GM21786 (cell line): ENCODE measurements around the gene GULP1.
"Not testable (repeated sequence)": the region's sequence is repeated elsewhere in the genome, so short reads cannot be mapped to it uniquely, and the experiment has no call there.

Source experiments
- ATAC-seq: cut with Tn5 transposase; IDR thresholded peaks from one replicate; pipeline ENCODE4 v1.9.1; 2021; ENCODE audit not compliant: unreplicated experiment

GULP1 gene, protein sequence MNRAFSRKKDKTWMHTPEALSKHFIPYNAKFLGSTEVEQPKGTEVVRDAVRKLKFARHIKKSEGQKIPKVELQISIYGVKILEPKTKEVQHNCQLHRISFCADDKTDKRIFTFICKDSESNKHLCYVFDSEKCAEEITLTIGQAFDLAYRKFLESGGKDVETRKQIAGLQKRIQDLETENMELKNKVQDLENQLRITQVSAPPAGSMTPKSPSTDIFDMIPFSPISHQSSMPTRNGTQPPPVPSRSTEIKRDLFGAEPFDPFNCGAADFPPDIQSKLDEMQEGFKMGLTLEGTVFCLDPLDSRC

GRCh38 chr2:188291617-188292347 lies at the start of gene GULP1:
Gene GULP1, plus strand, starts transcription at chr2:188291874. Its CDS starts 185,829 bp downstream, at chr2:188477703.
- ATAC-seq = no peak

GRCh38 chr2:188243381-188243780 lies 48.3 kb upstream of the GULP1 start:
- no peak for ATAC-seq

GRCh38 chr2:188244383-188244782 lies 47.3 kb upstream of the GULP1 start:
- no peak for ATAC-seq

DNA sequence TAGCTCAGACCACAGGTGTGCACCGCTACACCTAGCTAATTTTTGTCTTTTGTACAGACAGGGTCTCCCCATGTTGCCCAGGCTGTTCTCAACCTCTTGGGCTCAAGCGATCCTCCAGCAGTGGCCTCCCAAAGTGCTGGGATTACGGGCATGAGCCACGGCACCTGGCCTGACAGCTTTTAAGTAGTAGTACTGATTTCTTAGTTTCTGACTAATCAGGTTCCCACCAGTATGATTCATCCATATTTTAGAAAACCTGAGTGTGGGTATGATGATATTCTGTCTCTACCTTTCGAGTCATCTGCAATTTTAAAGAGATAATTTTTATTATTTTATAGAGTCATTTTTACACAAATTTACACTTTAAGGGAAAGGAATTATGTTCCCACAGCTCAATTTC lies 46.4 kb upstream of the GULP1 start:
- ATAC-seq = no peak

DNA sequence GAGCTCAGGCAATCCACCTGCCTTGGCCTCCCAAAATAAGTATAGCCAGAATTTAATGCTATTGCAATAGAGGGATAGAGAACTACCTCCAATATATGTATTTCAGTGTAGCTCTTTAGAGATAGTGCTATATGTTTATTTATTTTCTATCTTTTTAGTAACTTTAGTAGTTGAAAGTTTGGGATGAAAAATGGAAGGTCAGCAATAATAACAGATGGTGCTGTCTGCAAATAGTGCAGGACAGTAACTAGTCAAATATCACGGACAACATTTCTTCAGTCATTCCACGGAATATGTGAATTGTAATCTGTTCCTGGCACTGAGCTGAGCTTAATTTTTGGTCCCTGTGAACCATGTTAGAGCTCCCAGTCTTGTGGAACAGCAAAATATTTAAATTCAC lies 43.2 kb upstream of the GULP1 start:
- ATAC-seq = no peak

DNA sequence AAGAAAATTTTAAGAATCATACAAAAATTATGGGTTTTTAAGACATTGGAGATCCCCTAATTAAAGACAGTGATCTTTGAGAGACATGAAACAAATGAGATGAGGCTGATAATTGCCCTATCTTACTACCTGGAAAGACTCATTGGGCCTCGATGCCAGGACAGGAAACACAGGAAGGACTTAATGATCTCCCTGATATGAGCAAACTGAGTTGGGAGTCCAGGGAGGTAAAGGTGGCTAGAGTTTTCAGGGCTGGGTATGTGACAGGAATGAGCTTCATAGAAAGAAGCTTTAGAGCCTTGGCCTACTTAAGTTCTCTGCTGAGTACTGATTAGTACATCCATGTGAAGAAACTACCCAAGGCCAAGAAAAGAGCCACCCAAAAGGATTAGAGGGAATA lies 40.6 kb upstream of the GULP1 start:
- no peak for ATAC-seq

GRCh38 chr2:188256420-188256819 lies 35.3 kb upstream of the GULP1 start:
- no peak for ATAC-seq

DNA sequence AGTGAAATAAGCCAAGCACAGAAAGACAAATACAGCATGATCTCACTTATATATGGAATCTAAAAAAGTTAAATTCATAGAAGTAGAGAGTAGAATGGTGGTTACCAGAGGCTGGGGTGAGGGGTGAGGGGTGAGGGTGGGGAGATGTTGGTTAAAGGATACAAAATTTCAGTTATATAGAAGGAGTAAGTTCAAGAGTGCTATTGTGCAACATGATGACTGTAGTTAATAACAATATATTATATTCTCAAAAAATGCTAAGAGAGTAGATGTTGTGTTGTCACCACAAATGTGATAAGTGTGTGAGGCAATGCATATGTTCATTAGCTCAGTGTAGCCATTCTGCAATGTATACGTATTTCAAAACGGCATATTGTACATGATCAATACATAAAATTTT lies 26.4 kb upstream of the GULP1 start:
- no peak for ATAC-seq

DNA sequence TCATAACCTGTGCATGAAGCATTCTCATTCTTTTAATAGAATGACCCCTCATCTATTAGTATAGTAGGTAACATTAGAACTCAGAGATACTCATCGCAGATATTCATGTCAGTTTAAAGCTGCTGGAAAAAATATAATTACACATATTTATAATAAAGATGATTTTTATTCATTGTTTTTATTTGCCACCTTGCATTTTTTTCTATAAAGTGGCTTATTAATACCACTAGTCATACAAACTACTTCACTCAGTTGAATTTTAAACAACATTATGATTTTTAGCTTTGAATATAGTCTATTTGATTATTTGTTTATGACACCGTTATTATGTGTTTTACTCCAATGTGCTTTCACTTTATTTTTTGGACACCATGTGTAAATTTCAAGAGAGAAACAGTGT lies 23.9 kb upstream of the GULP1 start:
- no peak for ATAC-seq

DNA sequence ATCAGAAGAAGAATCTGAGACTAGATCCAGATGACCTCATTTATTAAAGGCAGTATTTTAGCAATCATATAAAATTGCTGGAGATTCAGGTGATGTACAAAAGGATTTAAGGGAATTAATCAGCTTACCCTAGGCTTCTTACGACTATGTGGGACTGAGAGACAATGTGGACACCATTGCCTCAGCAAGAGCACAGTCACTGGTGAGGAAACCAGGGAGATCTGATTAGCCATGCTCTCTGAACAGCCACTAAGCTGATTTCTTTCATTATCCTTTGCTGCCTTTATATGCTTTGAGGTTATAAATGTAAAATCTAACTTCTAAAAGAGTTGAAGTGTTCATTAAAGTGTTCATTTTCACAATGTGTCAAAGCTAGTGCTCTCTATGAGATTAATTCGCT lies 22.7 kb upstream of the GULP1 start:
- no peak for ATAC-seq

GRCh38 chr2:188272121-188272520 lies 19.6 kb upstream of the GULP1 start:
- ATAC-seq = no peak

GRCh38 chr2:188274274-188274673 lies 17.4 kb upstream of the GULP1 start:
- no peak for ATAC-seq

DNA sequence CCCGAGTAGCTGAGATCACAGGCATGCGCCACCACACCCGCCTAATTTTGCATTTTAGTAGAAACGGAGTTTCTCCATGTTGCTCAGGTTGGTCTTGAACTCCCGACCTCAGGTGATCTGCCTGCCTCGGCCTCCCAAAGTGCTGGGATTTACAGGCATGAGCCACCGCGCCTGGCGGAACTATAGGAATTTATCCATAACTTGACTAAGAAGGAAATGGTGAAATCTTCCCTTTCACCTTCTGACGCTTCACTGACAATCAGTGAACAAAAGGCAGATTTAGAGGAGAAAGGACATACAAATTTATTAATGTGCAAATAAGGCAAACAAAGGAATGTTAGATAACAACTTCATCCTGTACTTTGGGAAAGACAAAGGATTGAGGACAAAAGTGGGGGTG lies 15.4 kb upstream of the GULP1 start:
- no peak for ATAC-seq

GRCh38 chr2:188277786-188278185 lies 13.9 kb upstream of the GULP1 start:
- ATAC-seq = no peak

DNA sequence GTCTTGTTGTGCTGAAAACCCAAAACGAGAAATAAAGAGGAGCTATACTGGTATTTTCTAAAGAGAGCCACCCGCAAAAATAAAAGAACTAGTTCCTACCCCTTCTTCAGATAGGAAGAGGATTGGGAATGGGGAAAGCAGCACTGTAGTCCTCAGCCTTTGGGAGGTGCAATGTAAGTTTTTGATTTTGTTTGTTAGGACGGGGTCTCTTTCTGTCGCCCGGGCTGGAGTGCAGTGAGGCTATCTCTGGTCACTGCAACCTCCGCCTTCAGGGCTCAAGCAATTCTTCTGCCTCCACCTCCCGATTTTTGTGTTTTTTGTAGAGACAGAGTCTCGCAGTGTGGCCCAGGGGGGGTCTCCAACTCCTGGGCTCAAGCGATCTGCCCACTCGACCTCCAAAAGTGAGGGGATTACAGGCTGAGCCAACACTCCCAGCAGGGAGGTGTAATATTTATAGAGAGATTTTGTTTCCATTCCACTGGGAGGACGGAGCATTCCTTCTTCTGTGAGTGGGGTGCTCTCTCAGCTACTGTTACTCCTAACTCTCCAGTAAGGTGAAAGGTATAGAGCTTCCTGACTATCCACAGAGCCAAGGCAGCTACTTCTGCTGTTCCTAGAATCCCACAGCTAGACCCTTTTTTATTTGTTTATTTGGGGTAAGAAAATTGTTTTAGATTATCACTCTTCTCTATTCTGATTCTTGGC lies 13.1 kb upstream of the GULP1 start:
- no peak for ATAC-seq

GRCh38 chr2:188279093-188279445 lies 12.6 kb upstream of the GULP1 start:
- ATAC-seq = no peak

GRCh38 chr2:188280811-188281222 lies 10.9 kb upstream of the GULP1 start:
- ATAC-seq = no peak

DNA sequence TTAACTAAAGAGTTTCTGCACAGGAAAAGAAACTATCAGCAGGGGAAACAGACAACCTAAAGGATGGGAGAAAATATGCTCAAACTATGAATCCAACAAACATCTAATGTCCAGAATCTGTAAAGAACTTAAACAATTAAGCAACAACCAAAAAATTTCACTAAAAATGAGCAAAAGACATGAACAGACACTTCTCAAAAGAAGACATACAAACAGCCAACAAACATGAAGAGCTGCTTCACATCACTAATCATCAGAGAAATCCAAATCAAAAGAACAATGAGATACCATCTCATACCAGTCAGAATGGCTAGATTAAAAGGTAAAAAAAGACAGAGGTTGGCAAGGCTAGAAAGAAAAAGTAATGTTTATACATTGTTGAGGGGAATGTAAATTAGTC lies 8.8 kb upstream of the GULP1 start:
- ATAC-seq = no peak

GRCh38 chr2:188284251-188284650 lies 7.4 kb upstream of the GULP1 start:
- not testable (repeated sequence) for ATAC-seq

GRCh38 chr2:188285049-188285448 lies 6.6 kb upstream of the GULP1 start:
- ATAC-seq = no peak

- ATAC-seq = no peak
Observed at GRCh38 chr2:188285774-188286173, 5.9 kb upstream of the GULP1 start.

DNA sequence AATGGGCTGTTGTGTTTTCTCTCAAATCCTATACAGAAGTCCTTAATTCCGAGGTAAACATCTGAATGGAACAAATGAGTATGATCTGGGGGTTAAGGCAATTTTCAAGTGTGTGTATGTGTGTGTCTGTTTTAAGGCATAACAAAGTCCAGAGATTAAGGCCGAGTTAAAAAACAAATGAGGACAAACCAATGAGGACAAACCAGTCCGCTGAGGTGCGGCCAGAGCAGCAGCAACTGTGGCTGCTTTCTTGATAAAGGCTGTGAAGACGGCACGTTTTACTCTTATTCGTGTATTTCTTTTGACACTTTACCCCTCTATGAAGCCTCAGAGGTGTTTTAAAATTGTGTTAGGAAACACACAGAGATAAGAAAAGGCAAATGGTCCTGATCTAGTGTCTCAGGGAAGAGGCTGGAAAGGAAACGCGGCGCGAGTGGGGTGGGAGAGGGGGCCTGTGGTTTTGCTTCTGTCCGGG lies 495 bp upstream of the GULP1 start:
- no peak for ATAC-seq
